ENCODE results near the gene XYLB. TPM values are rescaled to one million over a fixed set of nuclear protein-coding genes. Genes with fewer than 3 reads are reported as not detected.

The XYLB gene
- total RNA-seq, 1 donor from 2014 or later = 4.1 TPM

GRCh38 chr3:38359038-38359437 is 12.5 kb downstream of the XYLB start:
- no peak for DNase-seq (ENCODE audit: low spot score in 2 of 2)
- no peak for FAIRE-seq

DNA sequence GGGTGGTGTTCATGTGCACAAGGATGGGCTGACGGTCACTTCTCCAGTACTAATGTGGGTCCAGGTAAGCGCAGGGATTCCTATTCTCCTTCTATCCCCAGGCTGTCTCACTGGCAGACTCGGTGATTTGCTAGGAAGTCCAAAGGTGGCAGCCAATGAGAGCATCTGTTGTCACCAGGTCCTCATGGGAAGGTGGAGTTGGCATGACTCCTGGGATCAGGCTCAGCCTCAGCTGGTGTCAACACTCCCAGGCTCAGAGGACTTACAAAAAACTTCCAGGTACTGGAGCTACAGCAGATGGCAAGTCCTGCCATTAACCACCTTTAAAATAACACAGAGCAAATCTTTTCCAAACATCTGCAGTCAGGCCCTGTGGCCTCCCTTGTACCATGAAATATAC is 13.8 kb downstream of the XYLB start:
- FAIRE-seq (no peak), DNase-seq (ENCODE audit: low spot score in 2 of 2) (no peak)

DNA sequence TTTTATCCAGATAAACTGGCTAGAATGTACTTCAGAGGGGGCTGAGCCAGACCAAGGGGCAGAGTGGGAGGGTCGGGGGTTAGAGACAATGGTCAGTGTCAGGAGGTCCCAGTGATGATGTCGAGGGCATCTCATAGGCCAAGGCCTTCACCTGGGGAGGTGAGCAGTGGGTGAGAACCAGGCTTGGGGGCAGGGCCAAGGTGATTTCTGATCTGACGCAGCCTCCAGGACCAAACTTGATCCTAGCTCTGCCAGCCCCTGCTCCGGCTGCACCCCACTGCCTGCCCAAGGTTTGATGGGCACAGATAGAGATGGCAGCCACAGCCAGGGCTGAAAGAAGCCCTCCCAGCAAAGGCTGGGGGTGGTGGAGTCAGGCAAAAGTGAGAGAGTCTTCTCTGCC is 14.9 kb downstream of the XYLB start:
- FAIRE-seq = no peak
- DNase-seq (ENCODE audit: low spot score in 2 of 2) = no peak

DNA sequence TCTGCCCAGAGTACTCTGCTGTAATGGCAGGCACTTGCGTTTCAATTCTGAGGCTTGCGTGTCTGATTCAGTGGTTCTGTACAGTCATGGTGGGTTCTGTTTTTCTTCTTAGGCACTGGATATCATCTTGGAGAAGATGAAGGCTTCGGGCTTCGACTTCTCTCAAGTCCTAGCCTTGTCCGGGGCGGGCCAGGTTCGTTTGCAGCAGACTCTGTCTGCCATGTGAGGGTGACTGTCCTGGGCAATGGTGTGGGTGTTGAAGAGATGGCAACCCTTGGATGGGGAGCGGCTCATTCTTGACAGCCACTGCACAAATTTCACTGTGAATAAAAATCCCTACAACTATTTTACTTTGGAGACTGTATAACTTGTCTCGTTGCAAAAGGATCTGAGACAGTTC is 16.2 kb downstream of the XYLB start:
- DNase-seq (ENCODE audit: low spot score in 2 of 2) (no peak), FAIRE-seq (no peak)

- FAIRE-seq = no peak
- DNase-seq (ENCODE audit: low spot score in 2 of 2) = no peak
These were observed 18.3 kb downstream of the XYLB start for GRCh38 chr3:38364721-38365400.

GRCh38 chr3:38365469-38366062 is 19.0 kb downstream of the XYLB start:
- FAIRE-seq (no peak), DNase-seq (ENCODE audit: low spot score in 2 of 2) (no peak)

GRCh38 chr3:38366082-38366481 is 19.5 kb downstream of the XYLB start:
- no peak for DNase-seq (ENCODE audit: low spot score in 2 of 2)
- no peak for FAIRE-seq

GRCh38 chr3:38367779-38368178 is 21.2 kb downstream of the XYLB start:
- DNase-seq (ENCODE audit: low spot score in 2 of 2) (no peak), FAIRE-seq (no peak)

- FAIRE-seq (no peak), DNase-seq (ENCODE audit: low spot score in 2 of 2) (no peak)
These were observed 21.7 kb downstream of the XYLB start for GRCh38 chr3:38368238-38368637.

DNA sequence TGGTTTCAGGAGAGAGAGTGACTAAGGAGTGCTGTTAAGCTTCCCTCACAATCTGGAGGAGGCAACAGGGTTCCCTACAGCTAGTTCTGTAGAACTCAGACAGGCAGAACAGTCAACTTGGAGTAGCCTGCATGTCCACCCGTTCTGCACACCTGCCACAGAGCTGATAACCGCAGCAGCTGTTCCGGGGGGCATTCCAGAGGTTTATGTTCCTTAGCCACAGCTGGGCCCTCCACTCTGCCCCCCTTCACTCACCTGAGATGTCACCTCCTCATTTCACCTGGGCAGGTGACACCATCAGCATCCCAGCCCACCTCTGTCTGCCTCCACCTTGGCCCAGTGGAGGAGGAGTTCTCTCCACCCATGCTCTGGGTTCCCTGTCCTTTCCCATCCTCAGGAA is 22.6 kb downstream of the XYLB start:
- FAIRE-seq (no peak), DNase-seq (ENCODE audit: low spot score in 2 of 2) (no peak)

DNA sequence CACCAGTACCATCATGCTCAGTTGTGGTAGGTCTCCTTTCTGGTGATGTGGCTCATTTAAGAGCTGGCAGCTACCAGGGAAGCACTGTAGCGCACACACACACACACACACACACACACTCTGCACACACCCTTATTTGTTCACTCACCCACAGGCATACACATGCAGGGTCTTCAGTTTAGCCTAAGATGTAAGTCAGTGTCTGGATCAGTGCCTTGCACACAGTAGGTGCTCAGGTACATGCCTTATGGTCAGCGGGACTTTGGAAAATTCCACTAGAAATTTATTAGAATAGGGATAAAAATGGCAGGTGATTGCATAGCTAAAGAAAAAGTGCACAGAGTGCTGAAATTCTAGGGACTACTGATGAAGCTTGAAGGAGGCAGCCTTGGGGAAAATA is 23.6 kb downstream of the XYLB start:
- DNase-seq (ENCODE audit: low spot score in 2 of 2) = no peak
- FAIRE-seq = no peak

GRCh38 chr3:38370861-38371260 is 24.3 kb downstream of the XYLB start:
- DNase-seq (ENCODE audit: low spot score in 2 of 2) (no peak), FAIRE-seq (no peak)

DNA sequence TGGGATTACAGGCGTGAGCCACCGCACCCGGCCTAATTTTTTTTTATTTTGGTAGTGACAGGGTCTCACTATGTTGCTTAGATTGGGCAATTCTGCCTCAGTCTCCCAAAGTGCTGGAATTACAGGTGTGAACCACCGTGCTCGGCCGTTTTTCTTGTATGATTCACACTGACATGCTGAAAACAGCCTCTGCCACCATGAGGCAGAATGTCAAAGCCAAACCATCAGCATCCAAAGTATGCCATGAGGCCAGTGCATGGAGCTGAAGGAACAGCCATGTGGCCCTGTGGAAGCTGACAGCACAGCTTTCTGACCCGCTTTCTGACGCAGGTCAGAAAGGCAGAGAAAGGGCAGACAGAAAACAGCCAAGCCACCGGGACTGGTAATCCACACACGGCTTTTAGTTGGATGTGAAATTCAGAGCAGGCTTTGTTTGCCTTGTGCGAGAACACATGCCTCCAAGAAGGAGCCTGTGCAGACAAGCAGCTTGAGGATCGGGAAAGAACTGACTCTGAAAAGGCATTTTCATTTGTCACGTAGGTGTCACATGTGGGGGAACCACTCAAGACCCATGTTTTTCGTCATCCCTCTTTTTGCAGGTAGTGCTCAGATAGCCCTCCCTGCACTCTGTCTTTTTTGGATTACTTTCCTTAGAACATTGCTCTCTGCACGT is 25.1 kb downstream of the XYLB start:
- DNase-seq (ENCODE audit: low spot score in 2 of 2) (no peak), FAIRE-seq (no peak)

DNA sequence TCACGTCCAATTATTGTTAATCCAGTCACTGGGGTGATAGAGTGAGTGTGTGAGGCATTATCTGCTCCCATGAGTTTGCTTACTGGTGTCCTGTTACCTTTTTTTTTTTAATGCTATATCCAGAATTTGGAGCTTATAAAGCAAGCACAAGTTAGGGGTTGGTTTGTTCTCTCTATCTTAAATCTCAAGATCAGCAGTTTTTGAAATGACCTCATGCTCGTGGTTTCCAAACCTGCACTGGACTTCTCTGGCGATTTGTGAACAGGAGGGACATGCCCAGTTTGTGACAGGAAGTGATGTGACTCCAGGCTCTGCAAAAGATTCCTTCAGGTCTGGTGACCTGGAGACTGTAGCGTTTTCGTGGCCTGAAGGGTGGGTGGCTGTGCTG is 25.6 kb downstream of the XYLB start:
- FAIRE-seq (no peak), DNase-seq (ENCODE audit: low spot score in 2 of 2) (no peak)

GRCh38 chr3:38374221-38374620 is 27.6 kb downstream of the XYLB start:
- FAIRE-seq (no peak), DNase-seq (ENCODE audit: low spot score in 2 of 2) (no peak)

- no peak for FAIRE-seq
These were observed 28.5 kb downstream of the XYLB start for GRCh38 chr3:38375072-38375471.

GRCh38 chr3:38375488-38376097 is 29.0 kb downstream of the XYLB start:
- DNase-seq (ENCODE audit: low spot score in 2 of 2) (no peak), FAIRE-seq (no peak)

More at GRCh38 chr3:38375072-38375471, 28.5 kb downstream of the XYLB start:
- no peak for DNase-seq (ENCODE audit: low spot score in 2 of 2)

GRCh38 chr3:38376098-38376816 is 29.7 kb downstream of the XYLB start:
- FAIRE-seq = no peak

GRCh38 chr3:38379201-38379770 is 32.7 kb downstream of the XYLB start:
- DNase-seq (ENCODE audit: low spot score in 2 of 2) (no peak), FAIRE-seq (no peak)

More at GRCh38 chr3:38376098-38376816, 29.7 kb downstream of the XYLB start:
- no peak for DNase-seq (ENCODE audit: low spot score in 2 of 2)

DNA sequence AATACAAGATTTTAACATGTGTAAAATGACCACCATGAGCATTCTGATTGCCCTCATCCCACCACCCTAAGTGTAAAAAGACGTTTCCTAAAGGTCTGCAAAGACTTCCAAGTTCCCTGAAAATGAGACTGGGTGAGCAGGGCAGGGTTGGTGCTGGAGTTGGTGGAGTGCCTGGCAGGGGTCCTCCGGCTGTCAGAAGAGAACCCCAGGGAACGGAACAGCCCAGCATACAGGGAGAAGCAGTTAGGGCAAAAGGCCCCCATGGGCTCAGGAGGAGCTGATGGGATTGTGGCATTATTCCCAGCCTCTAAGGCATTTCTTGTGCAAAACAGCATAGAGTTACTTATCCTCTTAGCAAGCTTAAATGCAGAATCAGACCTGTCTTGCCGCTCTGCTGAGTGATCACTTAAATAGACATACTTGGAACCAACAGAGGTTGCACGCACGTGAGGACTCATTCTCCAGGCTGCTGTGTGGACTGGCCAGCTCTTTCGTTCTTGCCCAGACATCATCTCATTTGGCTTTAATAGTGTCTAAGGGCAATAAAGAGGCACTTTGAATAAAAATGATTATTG is 36.0 kb downstream of the XYLB start:
- FAIRE-seq (no peak), DNase-seq (ENCODE audit: low spot score in 2 of 2) (no peak)

All from frontal cortex (tissue), 4 donors.